ENCODE data around the gene KCNG3. TPM values are rescaled to one million over a fixed set of nuclear protein-coding genes. Genes with fewer than 3 reads are reported as not detected.
"Not testable (repeated sequence)": the region's sequence is repeated elsewhere in the genome, so short reads cannot be mapped to it uniquely, and the experiment has no call there.

KCNG3 gene
- total RNA-seq, 1 experiment from 2014 or later = 0.72 TPM

GRCh38 chr2:42436370-42436769, 57.4 kb downstream of the KCNG3 start:
- no peak for DNase-seq (ENCODE audit: extremely low read depth, low read depth)

- no peak for DNase-seq (ENCODE audit: extremely low read depth, low read depth)
Measured at GRCh38 chr2:42435628-42436027, 58.2 kb downstream of the KCNG3 start.

GRCh38 chr2:42430188-42430587, 63.6 kb downstream of the KCNG3 start:
- DNase-seq (ENCODE audit: extremely low read depth, low read depth) = no peak

GRCh38 chr2:42429352-42429751, 64.4 kb downstream of the KCNG3 start:
- no peak for DNase-seq (ENCODE audit: extremely low read depth, low read depth)

- no peak for DNase-seq (ENCODE audit: extremely low read depth, low read depth)
Measured at GRCh38 chr2:42425697-42426096, 68.1 kb downstream of the KCNG3 start.

- no peak for DNase-seq (ENCODE audit: extremely low read depth, low read depth)
Measured at GRCh38 chr2:42424033-42424432, 69.7 kb downstream of the KCNG3 start.

- DNase-seq (ENCODE audit: extremely low read depth, low read depth) = no peak
Measured at GRCh38 chr2:42421601-42422239, 72.1 kb downstream of the KCNG3 start.

- DNase-seq (ENCODE audit: extremely low read depth, low read depth) = no peak
Measured at GRCh38 chr2:42421157-42421485, 72.7 kb downstream of the KCNG3 start.

GRCh38 chr2:42414648-42415047, 79.1 kb downstream of the KCNG3 start:
- DNase-seq (ENCODE audit: extremely low read depth, low read depth) = no peak

- no peak for DNase-seq (ENCODE audit: extremely low read depth, low read depth)
Measured at GRCh38 chr2:42414158-42414557, 79.6 kb downstream of the KCNG3 start.

GRCh38 chr2:42410742-42411514, 82.9 kb downstream of the KCNG3 start:
- DNase-seq (ENCODE audit: extremely low read depth, low read depth) = no peak

- DNase-seq (ENCODE audit: extremely low read depth, low read depth) = no peak
Measured at GRCh38 chr2:42408009-42408408, 85.8 kb downstream of the KCNG3 start.

- no peak for DNase-seq (ENCODE audit: extremely low read depth, low read depth)
Measured at GRCh38 chr2:42407476-42407875, 86.3 kb downstream of the KCNG3 start.

GRCh38 chr2:42404676-42405075, 89.1 kb downstream of the KCNG3 start:
- no peak for DNase-seq (ENCODE audit: extremely low read depth, low read depth)

- DNase-seq (ENCODE audit: extremely low read depth, low read depth) = no peak
Measured at GRCh38 chr2:42401773-42402172, 92.0 kb downstream of the KCNG3 start.

GRCh38 chr2:42398052-42398451, 95.7 kb downstream of the KCNG3 start:
- not testable (repeated sequence) for DNase-seq (ENCODE audit: extremely low read depth, low read depth)

- DNase-seq (ENCODE audit: extremely low read depth, low read depth) = not testable (repeated sequence)
Measured at GRCh38 chr2:42393320-42393719, 100.5 kb downstream of the KCNG3 start.

GRCh38 chr2:42392191-42392590, 101.6 kb downstream of the KCNG3 start:
- DNase-seq (ENCODE audit: extremely low read depth, low read depth) = no peak
